Measurements from ENCODE around the gene PLA2G15. TPM values are rescaled to one million over a fixed set of nuclear protein-coding genes. Genes with fewer than 3 reads are reported as not detected.

PLA2G15 gene
- total and polyA plus RNA-seq, 2 experiments from 2014 or later: 24.8 to 36.2 TPM

DNA sequence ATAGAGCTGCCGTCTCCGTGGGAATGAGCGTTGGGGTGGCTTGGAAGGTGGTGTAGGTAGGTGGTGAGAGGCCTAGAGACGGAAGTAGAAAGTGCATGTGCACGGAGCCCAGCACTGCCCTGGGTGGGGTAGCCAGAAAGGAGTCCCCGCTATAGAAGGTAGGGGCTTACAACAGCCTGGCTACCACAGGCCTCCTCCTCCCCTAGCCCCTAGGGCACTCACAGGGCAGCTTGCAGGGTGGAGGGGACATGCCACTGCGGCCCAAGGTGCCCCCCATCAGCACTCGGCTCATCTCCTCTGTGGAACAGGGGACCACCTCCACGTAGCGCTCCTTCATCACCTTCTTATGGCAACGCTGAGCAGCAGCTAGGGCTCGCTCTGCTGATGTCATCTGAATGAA, 14.2 kb upstream of the PLA2G15 start:
- Histone ChIP-seq H3K27me3 (replicated peaks; ENCODE audit: insufficient read depth) (no peaks in the 10 kb centered on the region), H3F3A (ENCODE audit: insufficient read depth) (0 out of 2 replicates have a peak, but pooled peaks cover 3% of the 10 kb centered on the region), H3K27ac (no peak overlapping the region), H3K9me2 (ENCODE audit: insufficient read depth) (no peaks in the 10 kb centered on the region), H3K4me2 (ENCODE audit: unreplicated experiment) (no peak overlapping the region), H3K79me2 (ENCODE audit: insufficient read depth) (no peaks in the 10 kb centered on the region), H3K4me3 (no peak overlapping the region), H2AFZ (no peak overlapping the region), H3K9ac (no peak overlapping the region), H3K4me1 (ENCODE audit: insufficient read depth) (no peaks in the 10 kb centered on the region; the same call in 1 of the 2 replicates), H3K36me3 (ENCODE audit: low read depth) (no peaks in the 10 kb centered on the region), H3K9me3 (ENCODE audit: low read depth) (no peaks in the 10 kb centered on the region), H4K20me1 (ENCODE audit: insufficient read depth) (no peaks in the 10 kb centered on the region)
- in situ Hi-C loops (cut with MboI): no loop called here
- DNase-seq: no peak
- 87 to 90% methylated on average over 11 to 12 of the region's 12 CpGs for WGBS, 2 experiments (ENCODE audit: low coverage in 1 of 2, low lambda C conversion rate in 2 of 2, missing lambda C conversion rate in 2 of 2)
- no peak for TF ChIP-seq EZH2 (IDR thresholded peaks at IDR 0.05; ENCODE audit: insufficient read depth, poor library complexity, severe bottlenecking)

DNA sequence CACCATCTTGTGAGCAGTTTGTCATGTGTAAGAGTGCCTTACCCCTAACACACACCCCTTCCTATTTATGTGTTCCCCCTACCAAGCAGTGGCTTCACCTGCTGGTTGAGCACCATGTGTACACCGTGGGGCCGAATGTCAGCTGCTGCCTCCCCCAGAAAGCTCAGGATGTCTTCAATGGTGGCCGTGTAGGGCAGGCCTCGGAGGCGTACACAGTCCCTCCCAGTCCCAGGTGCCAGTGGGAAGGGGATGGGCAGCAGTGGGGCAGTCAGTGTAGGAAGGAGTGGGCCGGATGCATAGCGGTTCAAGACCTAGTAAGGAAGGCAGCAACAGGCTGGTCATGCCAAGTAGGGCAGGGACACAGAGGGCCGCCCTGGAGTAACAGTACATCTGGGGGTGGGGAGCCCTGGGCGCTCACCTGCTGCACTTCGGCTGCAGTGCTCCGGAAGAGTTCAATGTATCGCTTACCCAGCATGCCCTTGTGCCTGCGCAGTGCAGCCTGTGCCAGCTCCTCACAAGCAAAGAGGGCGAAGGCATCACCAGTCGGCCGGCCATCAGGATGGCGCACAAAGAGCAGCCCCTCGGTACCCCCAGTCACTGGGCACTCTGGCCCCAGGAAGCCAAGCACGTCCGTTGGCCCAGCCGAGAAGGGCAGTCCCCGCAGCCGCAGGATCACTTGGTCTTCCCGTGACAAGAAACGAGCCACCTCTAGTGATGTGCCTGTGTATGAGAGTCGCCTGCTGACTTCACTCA, 13.6 kb upstream of the PLA2G15 start:
- Histone ChIP-seq H3K79me2 (ENCODE audit: insufficient read depth) (no peaks in the 10 kb centered on the region), H3K36me3 (ENCODE audit: low read depth) (no peaks in the 10 kb centered on the region), H3K4me2 (ENCODE audit: unreplicated experiment) (no peak overlapping the region), H3K4me1 (ENCODE audit: insufficient read depth) (no peaks in the 10 kb centered on the region; the same call in 1 of the 2 replicates), H4K20me1 (ENCODE audit: insufficient read depth) (no peaks in the 10 kb centered on the region), H2AFZ (no peak overlapping the region), H3K9me3 (ENCODE audit: low read depth) (no peaks in the 10 kb centered on the region), H3K27me3 (replicated peaks; ENCODE audit: insufficient read depth) (no peaks in the 10 kb centered on the region), H3K4me3 (no peak overlapping the region), H3K9me2 (ENCODE audit: insufficient read depth) (no peaks in the 10 kb centered on the region), H3F3A (ENCODE audit: insufficient read depth) (0 out of 2 replicates have a peak, but pooled peaks cover 3% of the 10 kb centered on the region), H3K27ac (no peak overlapping the region), H3K9ac (no peak overlapping the region)
- no peak for TF ChIP-seq EZH2phosphoT487 (IDR thresholded peaks at IDR 0.05; ENCODE audit: insufficient read depth, low read depth)
- TF ChIP-seq EZH2 (IDR thresholded peaks at IDR 0.05; ENCODE audit: insufficient read depth, poor library complexity, severe bottlenecking): no peak
- DNase-seq: no peak
- in situ Hi-C loops (cut with MboI): no loop called here
- WGBS, 2 experiments (ENCODE audit: low coverage in 1 of 2, low lambda C conversion rate in 2 of 2, missing lambda C conversion rate in 2 of 2): 88 to 89% methylated on average over 25 to 26 of the region's 26 CpGs

DNA sequence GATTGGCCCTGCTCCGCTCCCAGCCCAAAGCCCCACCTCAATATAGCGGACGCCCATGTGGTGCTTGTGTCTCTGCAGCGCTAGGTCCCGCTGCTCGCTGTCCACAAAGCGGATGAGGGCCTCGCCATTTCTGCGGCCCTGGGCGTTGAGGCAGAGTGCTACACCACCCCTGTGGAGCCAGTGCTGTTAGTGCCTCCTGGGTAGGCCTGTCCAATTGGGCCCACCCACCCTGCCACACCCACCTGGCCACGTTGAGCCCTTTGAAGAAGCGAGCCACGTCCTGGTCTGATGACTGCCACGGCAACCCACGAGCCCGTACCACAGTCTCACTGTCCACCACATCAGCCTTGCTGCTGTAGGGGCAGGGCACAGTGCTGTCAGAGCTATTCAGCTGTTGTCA, 12.8 kb upstream of the PLA2G15 start:
- in situ Hi-C loops (cut with MboI): no loop called here
- Histone ChIP-seq H3K4me1 (ENCODE audit: insufficient read depth) (no peaks in the 10 kb centered on the region; the same call in 1 of the 2 replicates), H3K4me2 (ENCODE audit: unreplicated experiment) (no peak overlapping the region), H2AFZ (no peak overlapping the region), H3K9me2 (ENCODE audit: insufficient read depth) (no peaks in the 10 kb centered on the region), H3K9me3 (ENCODE audit: low read depth) (no peaks in the 10 kb centered on the region), H3K79me2 (ENCODE audit: insufficient read depth) (no peaks in the 10 kb centered on the region), H3K27me3 (replicated peaks; ENCODE audit: insufficient read depth) (no peaks in the 10 kb centered on the region), H3K4me3 (no peak overlapping the region), H4K20me1 (ENCODE audit: insufficient read depth) (no peaks in the 10 kb centered on the region), H3K9ac (no peak overlapping the region), H3F3A (ENCODE audit: insufficient read depth) (0 out of 2 replicates have a peak, but pooled peaks cover under 1% of the 10 kb centered on the region), H3K27ac (no peak overlapping the region), H3K36me3 (ENCODE audit: low read depth) (no peaks in the 10 kb centered on the region)
- TF ChIP-seq EZH2phosphoT487 (IDR thresholded peaks at IDR 0.05; ENCODE audit: insufficient read depth, low read depth) (no peak), EZH2 (IDR thresholded peaks at IDR 0.05; ENCODE audit: insufficient read depth, poor library complexity, severe bottlenecking) (no peak)
- 77 to 81% methylated on average over 16 of the region's 16 CpGs for WGBS, 2 experiments (ENCODE audit: low coverage in 1 of 2, low lambda C conversion rate in 2 of 2, missing lambda C conversion rate in 2 of 2)
- DNase-seq: no peak

DNA sequence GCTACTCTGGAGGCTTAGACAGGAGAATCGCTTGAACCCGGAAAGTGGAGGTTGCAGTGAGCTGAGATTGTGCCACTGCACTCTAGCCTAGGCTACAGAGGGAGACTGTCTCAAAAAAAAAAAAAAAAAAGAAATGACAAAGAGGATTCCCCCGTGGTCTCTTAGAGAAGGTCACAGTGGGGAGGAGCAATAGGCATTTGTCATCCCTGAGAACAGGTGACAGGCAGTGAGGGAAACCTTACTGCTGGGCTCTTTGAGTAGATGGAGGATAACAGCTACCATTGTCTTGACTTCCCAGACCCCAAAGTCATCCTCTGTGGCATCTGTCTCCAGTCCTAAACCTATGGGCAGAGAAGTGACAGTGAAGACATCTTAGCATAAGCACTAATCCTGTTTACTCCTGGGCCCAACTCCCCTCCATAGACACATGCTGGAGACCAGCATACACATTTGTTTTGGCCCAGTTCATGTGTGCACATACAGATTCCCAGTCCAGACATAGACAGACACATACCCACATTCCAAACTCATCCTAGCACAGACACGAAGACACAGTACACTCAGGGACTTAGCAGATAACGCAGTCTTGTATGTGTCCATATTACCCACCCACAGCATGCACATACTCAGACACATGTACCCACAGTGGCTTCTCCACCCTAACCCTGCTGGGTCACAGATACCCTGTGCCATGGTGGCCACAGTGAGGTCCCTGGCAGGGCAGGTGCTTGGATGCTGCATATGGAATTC, 11.9 kb upstream of the PLA2G15 start:
- Histone ChIP-seq H3K27ac (no peak overlapping the region), H2AFZ (no peak overlapping the region), H3K36me3 (ENCODE audit: low read depth) (no peaks in the 10 kb centered on the region), H3K9ac (no peak overlapping the region), H3K27me3 (replicated peaks; ENCODE audit: insufficient read depth) (no peaks in the 10 kb centered on the region), H3K4me1 (ENCODE audit: insufficient read depth) (0 out of 2 replicates have a peak, but pooled peaks cover 1% of the 10 kb centered on the region), H3K4me3 (no peak overlapping the region), H3K4me2 (ENCODE audit: unreplicated experiment) (no peak overlapping the region), H3K9me2 (ENCODE audit: insufficient read depth) (no peaks in the 10 kb centered on the region), H4K20me1 (ENCODE audit: insufficient read depth) (no peaks in the 10 kb centered on the region), H3K9me3 (ENCODE audit: low read depth) (no peaks in the 10 kb centered on the region), H3F3A (ENCODE audit: insufficient read depth) (no peaks in the 10 kb centered on the region), H3K79me2 (ENCODE audit: insufficient read depth) (no peaks in the 10 kb centered on the region)
- 87 to 90% methylated on average over 5 of the region's 5 CpGs for whole genome bisulfite sequencing, 2 experiments (ENCODE audit: low coverage in 1 of 2, low lambda C conversion rate in 2 of 2, missing lambda C conversion rate in 2 of 2)
- in situ Hi-C loops (cut with MboI): no loop called here
- no peak for DNase-seq
- TF ChIP-seq EZH2 (IDR thresholded peaks at IDR 0.05; ENCODE audit: insufficient read depth, poor library complexity, severe bottlenecking) (no peak), EZH2phosphoT487 (IDR thresholded peaks at IDR 0.05; ENCODE audit: insufficient read depth, low read depth) (no peak)

All from GM23248 (cell line).